A549 (cell line): ENCODE measurements around the gene LRRC63. TPM values are rescaled to one million over a fixed set of nuclear protein-coding genes. Genes with fewer than 3 reads are reported as not detected.

Experiments
- ATAC-seq, 2 experiments: fragments of 200-7000 bp in 1 of 2; fragments of >200 bp in 1 of 2; cut with Nextera tagmentation in 1 of 2; cut with Tn5 transposase in 1 of 2; 3 replicates each; pipeline versions ENCODE4 v1.8.0 to v1.9.1; 2018 to 2020; ENCODE audit warnings: mild to moderate bottlenecking in 1 of 2, moderate library complexity in 1 of 2
- CTCF ChIA-PET: fragments of 300-600 bp; sonication (Branson Sonifier 250); formaldehyde crosslinking; extraction: SDS; loops from one replicate; lab custom pipeline; 2021; ENCODE audit warnings: antibody characterized with exemption, inconsistent platforms; lab: Yijun Ruan, JAX
- POLR2A ChIA-PET: fragments of 350-600 bp; formaldehyde crosslinking; extraction: SDS; loops from one replicate; lab custom pipeline; 2021; ENCODE audit warnings: antibody characterized with exemption, inconsistent platforms; lab: Yijun Ruan, JAX
- DNase-seq, 2 experiments: peaks; one replicate each; pipeline versions ENCODE4 v3.0.0 to v3.0.0-alpha.2; 2011 to 2016; ENCODE audit warnings: low read depth in 1 of 2, low spot score in 1 of 2
- FAIRE-seq: peaks from 2 replicates; lab custom pipeline; 2011; peaks lifted over from hg19 to GRCh38; lab: Jason Lieb, UNC
- H3K27ac ChIP-seq, 2 experiments: fragments of >200 bp; sonication (Bioruptor Twin); formaldehyde crosslinking; 3 replicates each; pipeline ENCODE4 v1.5.1; 2016 to 2017
- H3K4me1 ChIP-seq: fragments of >200 bp; sonication (Bioruptor Twin); formaldehyde crosslinking; 3 replicates; pipeline ENCODE4 v1.6.1; 2016
- H3K4me2 ChIP-seq: fragments of >200 bp; sonication (Bioruptor Twin); formaldehyde crosslinking; 3 replicates; pipeline ENCODE4 v1.6.1; 2016
- H3K4me3 ChIP-seq: fragments of >200 bp; sonication (Bioruptor Twin); formaldehyde crosslinking; 3 replicates; pipeline ENCODE4 v1.5.1; 2016
- H3K9me3 ChIP-seq: fragments of >200 bp; sonication (Bioruptor Twin); formaldehyde crosslinking; 3 replicates; pipeline ENCODE4 v1.6.1; 2016
- CBX2 ChIP-seq: fragments of 200-600 bp; sonication (generic); IDR thresholded peaks from 2 replicates; pipeline ENCODE4 v1.6.1; 2016; ENCODE audit warnings: low read depth, mild to moderate bottlenecking, borderline replicate concordance
- CBX8 ChIP-seq: fragments of 200-600 bp; sonication (generic); IDR thresholded peaks from 2 replicates; pipeline ENCODE4 v1.6.1; 2016
- CHD2 ChIP-seq: fragments of 150-350 bp; IDR thresholded peaks from 2 replicates; pipeline ENCODE4 v1.6.1; 2014; ENCODE audit warnings: low read length; ENCODE audit not compliant: partially characterized antibody
- EHMT2 ChIP-seq: fragments of 200-600 bp; sonication (generic); IDR thresholded peaks from 2 replicates; pipeline ENCODE4 v1.6.1; 2016; ENCODE audit warnings: antibody characterized with exemption, low read depth, mild to moderate bottlenecking, moderate library complexity
- GATA3 ChIP-seq: IDR thresholded peaks from 2 replicates; pipeline ENCODE4 v1.6.1; 2012; ENCODE audit warnings: borderline replicate concordance
- HDAC2 ChIP-seq: fragments of 200-600 bp; sonication (generic); IDR thresholded peaks from 2 replicates; pipeline ENCODE4 v1.6.1; 2016
- HEYL ChIP-seq: fragments of 250-450 bp; sonication (Bioruptor Pico); IDR thresholded peaks from 2 replicates; pipeline ENCODE4 v1.8.0; 2021; ENCODE audit warnings: mild to moderate bottlenecking, moderate library complexity
- HOXB13 ChIP-seq: fragments of 250-450 bp; sonication (Bioruptor Pico); IDR thresholded peaks from 2 replicates; pipeline ENCODE4 v1.5.0; 2020; ENCODE audit warnings: low read depth, mild to moderate bottlenecking, moderate library complexity
- KDM1A ChIP-seq: fragments of 200-600 bp; sonication (generic); IDR thresholded peaks from 2 replicates; pipeline ENCODE4 v1.6.1; 2016; ENCODE audit warnings: low read depth, mild to moderate bottlenecking
- MYC ChIP-seq: IDR thresholded peaks from 2 replicates; pipeline ENCODE4 v1.6.1; 2012; ENCODE audit warnings: mild to moderate bottlenecking, inconsistent platforms, low read length, improper control_type of control experiment, borderline replicate concordance
- POLR2A ChIP-seq: IDR thresholded peaks from 2 replicates; pipeline ENCODE4 v1.6.1; 2012; ENCODE audit warnings: mild to moderate bottlenecking, low read length
- RAD21 ChIP-seq, 2 experiments: fragments of >200 bp in 1 of 2; sonication (Bioruptor Twin) in 1 of 2; formaldehyde crosslinking in 1 of 2; IDR thresholded peaks in 1 of 2; conservative IDR thresholded peaks in 1 of 2; 2 replicates in 1 of 2; 3 replicates in 1 of 2; pipeline ENCODE4 v1.6.1; 2012 to 2018; ENCODE audit warnings: inconsistent platforms in 1 of 2
- RNF2 ChIP-seq: fragments of 200-600 bp; sonication (generic); IDR thresholded peaks from 2 replicates; pipeline ENCODE4 v1.6.1; 2016; ENCODE audit warnings: low read depth, mild to moderate bottlenecking, antibody characterized with exemption, moderate library complexity, borderline replicate concordance
- SMC3 ChIP-seq: fragments of >200 bp; sonication (Bioruptor Twin); formaldehyde crosslinking; IDR thresholded peaks from 3 replicates; pipeline ENCODE4 v1.6.1; 2018; ENCODE audit warnings: inconsistent platforms
- TFCP2L1 ChIP-seq: fragments of 250-450 bp; sonication (Bioruptor Pico); IDR thresholded peaks from 2 replicates; pipeline ENCODE4 v1.5.0; 2021; ENCODE audit warnings: mild to moderate bottlenecking
- TP53 ChIP-seq: fragments of 250-450 bp; sonication (Bioruptor Pico); IDR thresholded peaks from 2 replicates; pipeline ENCODE4 v1.5.0; 2021; ENCODE audit warnings: mild to moderate bottlenecking, moderate library complexity
- WGBS: methylation state at CpG from one replicate; pipeline ENCODE4 v1.1.6; 2017; ENCODE audit errors: missing lambda C conversion rate; 5-methylcytosine and 5-hydroxymethylcytosine counted together
- polyA plus RNA-seq, 4 experiments: library from polyadenylated mRNA; depleted of rRNA in 3 of 4; stranded (reverse); fragments of >200 nt; fragmentation: RNase III in 1 of 4; extraction: RNeasy Plus Mini Kit Qiagen cat#74134 plus additional on column Dnase treatment in 1 of 4; gene quantifications; 2 replicates in 3 of 4; 3 replicates in 1 of 4; pipeline ENCODE4 v1.2.3, GENCODE V29; 2011 to 2017
- TF ChIP-seq, protein P1 (sequence below): IDR thresholded peaks from 2 replicates; pipeline ENCODE4 v1.6.1; 2012
- TF ChIP-seq, protein P2 (sequence below): fragments of 450-650 bp; IDR thresholded peaks from 2 replicates; pipeline ENCODE4 v1.6.1; 2014; ENCODE audit warnings: antibody characterized with exemption
- TF ChIP-seq, protein P3 (sequence below): IDR thresholded peaks from 2 replicates; pipeline ENCODE4 v1.6.1; 2012; ENCODE audit warnings: low read depth, borderline replicate concordance
- TF ChIP-seq, protein P4 (sequence below): fragments of 250-450 bp; sonication (Bioruptor Pico); IDR thresholded peaks from 2 replicates; pipeline ENCODE4 v1.5.0; 2021; ENCODE audit warnings: mild to moderate bottlenecking, moderate library complexity, borderline replicate concordance
- TF ChIP-seq, protein P5 (sequence below): fragments of 200-600 bp; sonication (generic); IDR thresholded peaks from 2 replicates; pipeline ENCODE4 v1.6.1; 2016; ENCODE audit warnings: antibody characterized with exemption, mild to moderate bottlenecking, moderate library complexity

The LRRC63 gene
- polyA plus RNA-seq, 2 of the 4 experiments (the other 2 are of a cell fraction): 0.06 to 0.19 TPM

DNA sequence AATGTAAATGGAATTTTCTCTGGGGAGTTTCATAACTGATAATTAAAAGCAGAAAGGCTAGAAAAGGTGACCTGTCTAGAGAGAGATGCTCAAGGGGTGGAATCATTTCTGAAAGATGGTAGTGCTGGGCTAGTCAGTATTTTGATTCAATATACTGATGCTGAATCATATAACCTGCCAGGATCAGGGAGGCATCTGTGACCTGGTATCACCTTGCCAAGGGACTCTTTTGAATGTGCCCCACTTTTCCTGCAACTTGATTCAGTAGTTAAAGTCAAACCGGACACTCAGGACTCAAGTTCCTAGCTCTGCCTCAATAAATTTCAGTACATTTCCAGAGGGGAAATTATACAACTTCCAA is 45.5 kb upstream of the LRRC63 start:
- H3K4me1 ChIP-seq: no peaks in the 10 kb centered on the region
- no peaks in the 10 kb centered on the region for H3K9me3 ChIP-seq
- ATAC-seq: no peak
- TF ChIP-seq GATA3 (no peak), HEYL (CRISPR knock-in tag) (no peak), KDM1A (no peak), TP53 (CRISPR knock-in tag) (no peak)
- TF ChIP-seq, all 56 proteins: peak for 0
- Histone ChIP-seq H3K27ac (no peak overlapping the region), H3K4me2 (no peak overlapping the region), H3K4me3 (no peak overlapping the region)
- CTCF ChIA-PET: no interaction called here
- FAIRE-seq (no peak), DNase-seq (no peak)
- POLR2A ChIA-PET: no interaction called here
- 68% methylated on average over 1 of the region's 1 CpG for WGBS

DNA sequence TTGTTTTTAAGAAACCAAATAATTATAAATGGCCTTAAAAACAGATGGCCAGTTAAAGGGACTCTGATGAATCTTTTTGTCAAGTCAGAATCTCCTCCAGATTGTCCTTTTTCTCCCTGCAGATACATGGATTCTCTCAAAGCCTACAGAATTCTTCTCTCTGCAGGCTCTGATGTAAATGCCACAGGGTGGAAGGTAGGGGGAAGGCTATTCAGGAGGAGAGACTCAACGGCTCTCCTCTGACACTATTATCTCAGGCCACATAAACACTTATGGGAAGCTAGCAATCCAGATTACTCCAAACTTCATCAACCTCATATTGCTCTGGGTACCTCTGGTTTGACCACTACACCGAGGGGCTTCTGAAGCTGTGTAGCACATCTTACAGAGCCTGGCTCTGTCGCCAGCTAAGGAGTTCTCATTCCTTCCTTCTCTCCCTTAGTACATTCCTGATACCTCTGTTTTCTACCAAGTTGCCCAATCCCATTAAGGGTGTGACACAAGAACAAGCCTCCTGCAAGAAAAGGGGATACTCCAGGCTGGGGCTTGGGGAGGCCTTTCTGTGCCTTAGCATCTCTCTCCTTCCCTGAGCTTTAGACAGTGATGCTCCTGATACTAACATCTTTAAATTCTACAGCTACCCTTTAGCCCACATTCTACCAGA is 44.6 kb upstream of the LRRC63 start:
- FAIRE-seq: no peak
- POLR2A ChIA-PET: no interaction called here
- WGBS: 22% methylated on average over 3 of the region's 3 CpGs
- Histone ChIP-seq H3K4me3 (no peak overlapping the region), H3K27ac (no peak overlapping the region), H3K9me3 (no peaks in the 10 kb centered on the region), H3K4me1 (no peaks in the 10 kb centered on the region), H3K4me2 (no peak overlapping the region)
- no peak for ATAC-seq
- no peak for TF ChIP-seq HEYL (CRISPR knock-in tag)
- no peak for DNase-seq
- CTCF ChIA-PET: interaction anchor here (1.4 kb wide), 1 partner anchor 21 kb away, joined by 4 read pairs; no protein-coding TSS in a partner anchor

DNA sequence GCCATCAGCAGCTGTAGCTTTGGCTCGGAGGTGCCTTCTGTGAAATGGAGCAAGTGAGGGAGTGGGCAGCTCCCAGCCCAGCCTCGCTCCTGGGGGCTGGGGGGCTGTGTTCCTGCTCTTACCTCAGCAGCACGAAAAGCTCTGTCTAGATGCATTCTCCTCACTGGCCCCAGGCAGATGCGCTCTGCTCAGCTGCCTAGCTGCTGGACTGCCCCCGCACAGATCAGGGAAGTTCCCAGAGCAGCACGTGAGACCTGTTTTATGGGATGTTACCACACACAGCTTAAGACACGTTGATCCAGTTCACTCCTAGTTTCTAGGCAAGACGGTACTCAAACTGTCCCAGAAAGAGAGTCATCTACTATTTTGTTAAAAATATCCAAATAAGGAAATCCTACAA is 43.4 kb upstream of the LRRC63 start:
- 19% methylated on average over 5 of the region's 8 CpGs for WGBS
- H3K4me2 ChIP-seq: no peak overlapping the region
- DNase-seq (no peak), ATAC-seq (no peak), FAIRE-seq (no peak)
- no peak overlapping the region for H3K4me3 ChIP-seq
- H3K9me3 ChIP-seq: no peaks in the 10 kb centered on the region
- TF ChIP-seq HDAC2: no peak
- TF ChIP-seq, protein P1, sequence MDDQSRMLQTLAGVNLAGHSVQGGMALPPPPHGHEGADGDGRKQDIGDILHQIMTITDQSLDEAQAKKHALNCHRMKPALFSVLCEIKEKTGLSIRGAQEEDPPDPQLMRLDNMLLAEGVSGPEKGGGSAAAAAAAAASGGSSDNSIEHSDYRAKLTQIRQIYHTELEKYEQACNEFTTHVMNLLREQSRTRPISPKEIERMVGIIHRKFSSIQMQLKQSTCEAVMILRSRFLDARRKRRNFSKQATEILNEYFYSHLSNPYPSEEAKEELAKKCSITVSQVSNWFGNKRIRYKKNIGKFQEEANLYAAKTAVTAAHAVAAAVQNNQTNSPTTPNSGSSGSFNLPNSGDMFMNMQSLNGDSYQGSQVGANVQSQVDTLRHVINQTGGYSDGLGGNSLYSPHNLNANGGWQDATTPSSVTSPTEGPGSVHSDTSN: no peak
- TF ChIP-seq CBX2: no peak
- TF ChIP-seq HEYL (CRISPR knock-in tag): no peak
- no peak for TF ChIP-seq GATA3
- no peak for TF ChIP-seq CBX8
- TF ChIP-seq, protein P2, sequence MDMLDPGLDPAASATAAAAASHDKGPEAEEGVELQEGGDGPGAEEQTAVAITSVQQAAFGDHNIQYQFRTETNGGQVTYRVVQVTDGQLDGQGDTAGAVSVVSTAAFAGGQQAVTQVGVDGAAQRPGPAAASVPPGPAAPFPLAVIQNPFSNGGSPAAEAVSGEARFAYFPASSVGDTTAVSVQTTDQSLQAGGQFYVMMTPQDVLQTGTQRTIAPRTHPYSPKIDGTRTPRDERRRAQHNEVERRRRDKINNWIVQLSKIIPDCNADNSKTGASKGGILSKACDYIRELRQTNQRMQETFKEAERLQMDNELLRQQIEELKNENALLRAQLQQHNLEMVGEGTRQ: no peak
- TF ChIP-seq POLR2A: no peak
- TF ChIP-seq EHMT2: no peak
- no peak for TF ChIP-seq CHD2
- TF ChIP-seq, protein P3, sequence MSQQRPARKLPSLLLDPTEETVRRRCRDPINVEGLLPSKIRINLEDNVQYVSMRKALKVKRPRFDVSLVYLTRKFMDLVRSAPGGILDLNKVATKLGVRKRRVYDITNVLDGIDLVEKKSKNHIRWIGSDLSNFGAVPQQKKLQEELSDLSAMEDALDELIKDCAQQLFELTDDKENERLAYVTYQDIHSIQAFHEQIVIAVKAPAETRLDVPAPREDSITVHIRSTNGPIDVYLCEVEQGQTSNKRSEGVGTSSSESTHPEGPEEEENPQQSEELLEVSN: no peak
- TF ChIP-seq, protein P4, sequence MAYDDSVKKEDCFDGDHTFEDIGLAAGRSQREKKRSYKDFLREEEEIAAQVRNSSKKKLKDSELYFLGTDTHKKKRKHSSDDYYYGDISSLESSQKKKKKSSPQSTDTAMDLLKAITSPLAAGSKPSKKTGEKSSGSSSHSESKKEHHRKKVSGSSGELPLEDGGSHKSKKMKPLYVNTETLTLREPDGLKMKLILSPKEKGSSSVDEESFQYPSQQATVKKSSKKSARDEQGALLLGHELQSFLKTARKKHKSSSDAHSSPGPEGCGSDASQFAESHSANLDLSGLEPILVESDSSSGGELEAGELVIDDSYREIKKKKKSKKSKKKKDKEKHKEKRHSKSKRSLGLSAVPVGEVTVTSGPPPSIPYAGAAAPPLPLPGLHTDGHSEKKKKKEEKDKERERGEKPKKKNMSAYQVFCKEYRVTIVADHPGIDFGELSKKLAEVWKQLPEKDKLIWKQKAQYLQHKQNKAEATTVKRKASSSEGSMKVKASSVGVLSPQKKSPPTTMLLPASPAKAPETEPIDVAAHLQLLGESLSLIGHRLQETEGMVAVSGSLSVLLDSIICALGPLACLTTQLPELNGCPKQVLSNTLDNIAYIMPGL (CRISPR knock-in tag): no peak
- no peak for TF ChIP-seq SMC3
- TF ChIP-seq MYC: no peak
- no peak for TF ChIP-seq RNF2
- TF ChIP-seq, protein P5, sequence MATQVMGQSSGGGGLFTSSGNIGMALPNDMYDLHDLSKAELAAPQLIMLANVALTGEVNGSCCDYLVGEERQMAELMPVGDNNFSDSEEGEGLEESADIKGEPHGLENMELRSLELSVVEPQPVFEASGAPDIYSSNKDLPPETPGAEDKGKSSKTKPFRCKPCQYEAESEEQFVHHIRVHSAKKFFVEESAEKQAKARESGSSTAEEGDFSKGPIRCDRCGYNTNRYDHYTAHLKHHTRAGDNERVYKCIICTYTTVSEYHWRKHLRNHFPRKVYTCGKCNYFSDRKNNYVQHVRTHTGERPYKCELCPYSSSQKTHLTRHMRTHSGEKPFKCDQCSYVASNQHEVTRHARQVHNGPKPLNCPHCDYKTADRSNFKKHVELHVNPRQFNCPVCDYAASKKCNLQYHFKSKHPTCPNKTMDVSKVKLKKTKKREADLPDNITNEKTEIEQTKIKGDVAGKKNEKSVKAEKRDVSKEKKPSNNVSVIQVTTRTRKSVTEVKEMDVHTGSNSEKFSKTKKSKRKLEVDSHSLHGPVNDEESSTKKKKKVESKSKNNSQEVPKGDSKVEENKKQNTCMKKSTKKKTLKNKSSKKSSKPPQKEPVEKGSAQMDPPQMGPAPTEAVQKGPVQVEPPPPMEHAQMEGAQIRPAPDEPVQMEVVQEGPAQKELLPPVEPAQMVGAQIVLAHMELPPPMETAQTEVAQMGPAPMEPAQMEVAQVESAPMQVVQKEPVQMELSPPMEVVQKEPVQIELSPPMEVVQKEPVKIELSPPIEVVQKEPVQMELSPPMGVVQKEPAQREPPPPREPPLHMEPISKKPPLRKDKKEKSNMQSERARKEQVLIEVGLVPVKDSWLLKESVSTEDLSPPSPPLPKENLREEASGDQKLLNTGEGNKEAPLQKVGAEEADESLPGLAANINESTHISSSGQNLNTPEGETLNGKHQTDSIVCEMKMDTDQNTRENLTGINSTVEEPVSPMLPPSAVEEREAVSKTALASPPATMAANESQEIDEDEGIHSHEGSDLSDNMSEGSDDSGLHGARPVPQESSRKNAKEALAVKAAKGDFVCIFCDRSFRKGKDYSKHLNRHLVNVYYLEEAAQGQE: no peak
- TF ChIP-seq KDM1A: no peak
- TF ChIP-seq RAD21 (conservative IDR thresholded peaks at IDR 0.05 in 1 of 2, IDR thresholded peaks at IDR 0.05 in 1 of 2): no peak
- TF ChIP-seq HOXB13 (CRISPR knock-in tag): no peak
- TF ChIP-seq TFCP2L1 (CRISPR knock-in tag): no peak
- no peak overlapping the region for H3K27ac ChIP-seq
- H3K4me1 ChIP-seq: no peaks in the 10 kb centered on the region
- ChIA-PET CTCF (interaction anchor here (0.8 kb wide), 1 partner anchor 9 kb away, joined by 3 read pairs; no protein-coding TSS in a partner anchor), POLR2A (no interaction called here)
